ENCODE measurements around the gene AOPEP. TPM values are rescaled to one million over a fixed set of nuclear protein-coding genes. Genes with fewer than 3 reads are reported as not detected.
"Not testable (repeated sequence)": the region's sequence is repeated elsewhere in the genome, so short reads cannot be mapped to it uniquely, and the experiment has no call there.

Gene AOPEP
- total RNA-seq, 1 experiment from 2014 or later, result 41.0 TPM

- no peak for DNase-seq (ENCODE audit: low spot score)
Measured at GRCh38 chr9:94956731-94957130, 230.2 kb downstream of the AOPEP start.

GRCh38 chr9:94960964-94961363 lies 234.5 kb downstream of the AOPEP start:
- DNase-seq (ENCODE audit: low spot score), result no peak

GRCh38 chr9:94961870-94962269 lies 235.4 kb downstream of the AOPEP start:
- no peak for DNase-seq (ENCODE audit: low spot score)

GRCh38 chr9:94965631-94966030 lies 239.1 kb downstream of the AOPEP start:
- DNase-seq (ENCODE audit: low spot score), result not testable (repeated sequence)

GRCh38 chr9:94966046-94966445 lies 239.5 kb downstream of the AOPEP start:
- DNase-seq (ENCODE audit: low spot score), result not testable (repeated sequence)

GRCh38 chr9:94967482-94967881 lies 241.0 kb downstream of the AOPEP start:
- DNase-seq (ENCODE audit: low spot score), result no peak

- DNase-seq (ENCODE audit: low spot score), result no peak
Measured at GRCh38 chr9:94971378-94972131, 245.1 kb downstream of the AOPEP start.

GRCh38 chr9:94973451-94973941 lies 247.0 kb downstream of the AOPEP start:
- no peak for DNase-seq (ENCODE audit: low spot score)

GRCh38 chr9:94974154-94974879 lies 247.8 kb downstream of the AOPEP start:
- no peak for DNase-seq (ENCODE audit: low spot score)

GRCh38 chr9:94975480-94975879 lies 249.0 kb downstream of the AOPEP start:
- DNase-seq (ENCODE audit: low spot score), result no peak

GRCh38 chr9:94976077-94976476 lies 249.6 kb downstream of the AOPEP start:
- no peak for DNase-seq (ENCODE audit: low spot score)

- DNase-seq (ENCODE audit: low spot score), result no peak
Measured at GRCh38 chr9:94977416-94977815, 250.9 kb downstream of the AOPEP start.

- no peak for DNase-seq (ENCODE audit: low spot score)
Measured at GRCh38 chr9:94979904-94980507, 253.5 kb downstream of the AOPEP start.

- no peak for DNase-seq (ENCODE audit: low spot score)
Measured at GRCh38 chr9:94980947-94981722, 254.6 kb downstream of the AOPEP start.

GRCh38 chr9:94981723-94982090 lies 255.2 kb downstream of the AOPEP start:
- DNase-seq (ENCODE audit: low spot score), result no peak

- DNase-seq (ENCODE audit: low spot score), result no peak
Measured at GRCh38 chr9:94982211-94982610, 255.7 kb downstream of the AOPEP start.

GRCh38 chr9:94983552-94983951 lies 257.1 kb downstream of the AOPEP start:
- no peak for DNase-seq (ENCODE audit: low spot score)

GRCh38 chr9:94984891-94985476 lies 258.5 kb downstream of the AOPEP start:
- no peak for DNase-seq (ENCODE audit: low spot score)

- DNase-seq (ENCODE audit: low spot score), result no peak
Measured at GRCh38 chr9:94985649-94986048, 259.1 kb downstream of the AOPEP start.

- no peak for DNase-seq (ENCODE audit: low spot score)
Measured at GRCh38 chr9:94987731-94988130, 261.2 kb downstream of the AOPEP start.

- DNase-seq (ENCODE audit: low spot score), result no peak
Measured at GRCh38 chr9:94990897-94991561, 264.5 kb downstream of the AOPEP start.

Data from A172 (cell line).